ENCODE data around the gene GRID1.

Gene GRID1

DNA sequence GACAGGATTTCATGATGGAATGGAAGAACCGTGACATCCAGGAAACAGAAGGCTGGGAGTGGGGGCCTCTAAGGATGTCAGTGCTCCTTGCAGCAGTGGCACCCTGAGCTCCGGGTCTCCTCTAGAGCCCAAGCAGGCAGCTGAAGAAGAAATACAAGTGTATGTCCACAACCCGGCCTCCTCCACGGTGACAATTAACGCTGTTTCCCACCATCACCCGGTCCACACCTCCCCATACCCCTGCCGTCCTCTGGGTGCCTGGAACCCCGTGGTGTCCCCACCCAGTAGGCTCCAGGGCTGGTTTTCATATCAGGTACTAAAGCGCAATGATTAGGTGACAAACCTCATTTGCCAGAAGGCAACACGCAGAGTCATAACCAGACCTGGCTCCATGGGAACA lies 30.3 kb downstream of the GRID1 start:
- no peak for DNase-seq

DNA sequence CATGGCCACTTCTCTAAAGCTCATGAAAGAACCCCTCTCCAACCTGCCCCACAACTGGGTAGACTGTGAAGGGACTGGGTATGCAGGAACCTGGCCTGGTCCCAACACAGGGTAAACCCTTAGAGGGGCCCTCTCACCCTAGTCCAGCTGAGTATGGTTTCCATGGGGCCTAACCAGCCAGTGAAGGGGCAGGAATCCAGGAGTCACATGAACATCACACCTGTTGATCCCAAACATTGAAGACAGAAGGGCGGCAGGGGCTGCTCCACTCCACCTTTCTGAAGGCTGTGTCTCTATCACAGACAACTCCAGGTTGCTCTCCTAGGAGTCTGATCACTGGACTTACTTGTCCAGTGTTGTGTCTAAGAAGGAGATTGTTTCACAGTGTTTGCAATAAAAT lies 30.8 kb downstream of the GRID1 start:
- DNase-seq = no peak

- no peak for DNase-seq
These were observed 31.3 kb downstream of the GRID1 start for GRCh38 chr10:86335257-86335656.

- DNase-seq = no peak
These were observed 32.0 kb downstream of the GRID1 start for GRCh38 chr10:86334488-86335085.

- DNase-seq = no peak
These were observed 32.6 kb downstream of the GRID1 start for GRCh38 chr10:86333826-86334487.

- no peak for DNase-seq
These were observed 34.7 kb downstream of the GRID1 start for GRCh38 chr10:86331861-86332260.

DNA sequence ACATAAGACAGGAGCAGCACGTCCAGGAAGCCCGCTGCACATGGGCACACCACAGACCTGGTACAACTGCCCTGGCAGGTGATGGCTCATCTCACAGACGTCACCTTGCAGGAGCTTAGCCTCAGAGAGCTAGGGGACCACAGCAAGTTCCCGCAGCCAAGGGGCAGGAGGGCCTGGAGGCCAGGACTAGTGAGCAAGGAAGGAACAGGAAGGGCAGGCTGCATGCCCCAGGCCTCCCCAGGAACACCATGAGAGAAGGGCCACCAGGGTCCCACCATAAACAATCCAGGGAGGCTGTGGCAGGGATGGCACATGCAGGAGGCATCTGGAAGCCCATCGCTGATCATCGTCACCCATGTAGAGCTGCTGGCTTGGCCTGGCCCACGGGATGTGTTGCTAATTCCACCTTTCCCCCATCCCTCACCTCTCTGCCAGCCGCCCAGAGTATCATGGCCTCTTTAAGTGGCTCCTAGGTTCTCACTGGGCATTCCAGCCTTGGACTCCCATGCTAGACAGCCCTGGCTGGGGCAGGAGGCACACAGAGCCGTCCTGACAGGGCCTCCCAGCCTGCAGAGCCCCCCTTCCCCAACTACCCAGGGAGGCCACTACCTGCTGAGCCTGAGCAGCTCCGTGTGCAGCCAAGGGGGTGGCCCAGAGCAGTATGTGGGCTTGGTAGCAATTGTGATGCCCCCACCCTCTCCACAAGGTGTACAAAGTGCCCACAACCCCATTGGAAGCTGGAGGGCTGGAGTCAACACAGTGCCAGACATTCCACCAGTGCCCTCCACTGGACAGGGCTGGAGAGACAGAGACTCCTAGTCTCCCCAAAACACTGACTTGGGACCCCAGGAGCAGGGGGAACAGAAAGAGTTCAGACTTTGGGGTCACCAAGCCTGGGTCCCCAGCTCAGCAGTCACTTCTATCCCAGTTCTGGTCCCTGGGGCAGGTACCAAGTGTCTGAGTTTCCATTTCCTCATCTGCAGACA lies 35.5 kb downstream of the GRID1 start:
- no peak for DNase-seq

DNA sequence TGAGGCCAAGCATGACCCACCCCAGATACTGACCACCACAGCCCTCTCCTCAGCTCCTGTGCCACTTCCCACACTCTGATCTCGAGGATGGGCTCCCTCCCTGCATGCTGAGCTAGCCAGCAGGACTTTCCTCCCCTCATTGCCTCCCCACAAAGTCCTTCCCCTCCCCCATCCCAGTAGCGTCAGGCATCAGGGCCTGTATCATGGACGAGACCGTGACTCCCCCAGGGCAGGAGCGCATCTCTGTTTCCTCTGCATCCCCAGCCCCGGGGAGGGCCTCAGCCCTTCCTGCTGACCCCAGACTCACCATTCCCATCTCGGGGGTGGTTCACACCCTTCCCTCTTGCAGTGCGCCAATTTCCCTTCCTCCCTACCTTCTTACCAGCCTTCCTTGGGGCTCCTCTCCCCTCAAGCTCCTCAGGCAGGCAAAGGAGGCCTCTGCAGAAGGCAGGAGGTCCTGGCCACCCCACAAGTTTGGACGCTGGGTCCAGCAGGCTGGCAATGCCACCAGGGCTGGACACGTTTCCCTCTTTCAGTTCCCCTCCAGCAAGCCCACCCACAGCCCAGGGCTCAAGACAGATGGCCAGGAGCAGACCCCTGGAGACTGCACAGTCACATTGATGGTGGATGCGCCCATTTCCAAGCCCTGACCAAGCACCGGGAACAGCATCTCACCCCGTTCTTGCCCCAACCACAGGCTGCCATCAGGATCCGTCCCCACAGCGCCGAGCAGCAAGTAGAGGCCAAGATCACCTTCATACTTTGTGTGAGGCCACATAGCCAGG lies 36.5 kb downstream of the GRID1 start:
- DNase-seq = no peak

DNA sequence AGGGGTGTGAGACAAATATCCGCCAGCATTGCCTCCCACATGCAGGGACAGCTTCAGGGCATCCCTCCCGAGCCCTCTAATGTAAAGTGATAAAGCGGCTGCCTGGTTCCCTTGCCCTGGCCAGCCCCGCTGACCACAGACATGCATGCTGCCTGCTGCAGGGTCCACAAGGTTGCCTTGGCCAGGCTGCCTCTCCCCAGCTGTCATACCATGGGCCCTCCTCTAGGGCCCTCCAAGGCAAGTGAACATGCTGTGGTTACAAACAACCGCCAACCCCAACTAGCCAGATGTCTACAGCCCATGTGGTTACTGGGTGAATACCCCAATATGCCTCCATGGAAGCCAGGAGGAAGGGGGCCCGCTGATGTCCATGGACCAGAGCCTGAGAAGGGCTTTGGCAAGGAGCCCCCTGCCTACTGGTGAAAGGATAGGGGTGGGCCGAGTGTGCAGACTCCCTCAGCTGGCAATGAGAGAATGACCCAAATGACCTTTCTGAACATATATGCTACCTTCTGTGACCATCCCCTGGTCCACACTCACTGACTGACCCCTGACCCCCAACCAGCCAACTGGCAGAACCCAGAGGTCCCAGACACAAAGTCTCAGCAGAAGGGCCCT lies 37.4 kb downstream of the GRID1 start:
- no peak for DNase-seq

DNA sequence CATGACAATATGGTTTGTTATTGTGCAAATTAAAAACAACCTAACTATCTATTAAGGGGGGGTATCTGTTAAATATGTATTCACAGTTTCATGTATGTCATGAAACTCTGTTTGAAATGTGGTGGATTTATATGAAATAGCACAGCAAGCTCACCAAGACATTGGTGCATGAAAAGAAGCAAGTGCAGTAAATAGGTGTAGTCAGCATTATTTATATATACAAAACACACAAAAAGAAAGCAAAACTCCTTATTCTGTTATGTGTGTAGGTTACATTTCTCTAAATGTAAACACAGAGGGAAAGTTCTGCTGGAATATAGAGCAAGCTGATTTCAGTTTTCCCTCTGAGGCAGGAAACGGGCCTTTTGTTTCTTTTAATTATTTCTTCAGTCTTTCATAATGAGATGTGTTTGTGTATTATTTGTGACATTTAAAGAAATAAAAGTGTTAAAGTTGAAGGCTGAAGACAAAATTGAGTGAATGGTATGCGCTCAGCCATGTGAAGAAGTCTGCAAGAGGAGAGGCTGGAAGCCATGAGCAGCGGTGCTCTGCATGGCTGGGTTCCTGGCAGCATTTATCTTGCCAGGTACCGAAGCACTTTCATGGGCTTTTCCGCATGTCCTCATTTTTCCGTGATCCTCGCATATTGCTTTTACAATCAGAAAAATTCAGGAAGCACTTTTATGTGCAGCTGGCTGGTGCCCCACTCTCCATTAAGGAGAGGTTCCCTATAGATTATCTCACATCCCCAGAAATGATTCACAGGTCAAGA lies 38.5 kb downstream of the GRID1 start:
- no peak for DNase-seq

GRCh38 chr10:86325158-86325557 lies 41.4 kb downstream of the GRID1 start:
- no peak for DNase-seq

DNA sequence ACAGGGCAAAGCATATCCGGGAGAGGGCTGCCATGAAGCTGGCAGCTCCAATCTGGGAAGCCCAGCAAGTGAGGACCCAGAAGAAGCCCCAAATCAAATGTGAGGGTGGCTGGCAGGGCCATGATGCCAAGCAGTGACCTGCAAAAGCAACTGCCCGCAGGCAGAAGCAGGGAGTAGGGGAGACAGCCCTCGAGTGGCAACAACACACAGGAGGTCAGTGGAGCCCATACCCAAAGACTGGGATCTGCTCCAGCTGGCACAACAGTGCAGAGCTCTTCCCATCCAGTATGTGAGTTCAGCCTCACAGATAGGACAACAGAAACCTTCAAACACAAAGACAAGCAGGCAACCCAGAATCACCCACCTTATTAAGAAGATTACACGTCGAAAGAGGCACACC lies 45.0 kb downstream of the GRID1 start:
- DNase-seq = no peak

- DNase-seq = no peak
These were observed 46.9 kb downstream of the GRID1 start for GRCh38 chr10:86319676-86320075.

GRCh38 chr10:86317949-86318725 lies 48.5 kb downstream of the GRID1 start:
- no peak for DNase-seq

DNA sequence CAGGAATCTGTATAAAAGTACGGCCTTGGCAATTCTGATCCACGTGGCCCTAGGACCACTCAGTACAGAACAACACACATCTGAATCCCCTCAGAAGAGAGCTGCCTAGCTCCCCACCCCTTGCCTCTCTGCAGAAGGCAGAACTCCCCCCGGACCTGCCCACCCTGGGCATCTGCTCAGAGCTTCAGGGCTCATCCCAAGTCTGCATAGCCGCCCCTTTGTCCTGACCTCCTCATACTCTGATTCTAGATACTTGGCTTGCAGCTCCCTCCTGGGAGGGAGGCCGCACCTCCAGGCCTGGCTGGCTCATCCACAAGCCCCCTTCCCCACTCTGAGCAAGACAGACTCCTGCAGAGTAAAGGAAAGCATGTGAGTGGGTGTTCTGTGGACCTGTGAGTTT lies 49.6 kb downstream of the GRID1 start:
- no peak for DNase-seq

GRCh38 chr10:86316274-86316835 lies 50.2 kb downstream of the GRID1 start:
- DNase-seq = no peak

DNA sequence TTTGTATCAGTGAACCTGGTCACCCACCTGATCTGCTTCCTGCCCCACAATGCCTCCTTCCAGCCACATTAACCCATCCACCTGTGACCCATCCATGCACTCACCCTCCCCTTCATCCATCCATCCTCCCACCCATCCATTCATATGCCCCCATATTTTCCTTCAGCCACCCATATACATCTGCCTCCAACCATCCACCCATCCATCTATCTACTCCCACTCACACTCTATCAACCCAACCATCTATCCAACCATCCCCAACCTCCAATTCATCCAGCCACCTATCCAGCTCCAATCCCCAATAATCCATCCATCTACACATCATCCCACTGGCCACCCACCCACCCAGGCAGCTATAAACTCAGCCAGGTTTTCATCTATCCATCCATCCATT lies 51.0 kb downstream of the GRID1 start:
- no peak for DNase-seq

DNA sequence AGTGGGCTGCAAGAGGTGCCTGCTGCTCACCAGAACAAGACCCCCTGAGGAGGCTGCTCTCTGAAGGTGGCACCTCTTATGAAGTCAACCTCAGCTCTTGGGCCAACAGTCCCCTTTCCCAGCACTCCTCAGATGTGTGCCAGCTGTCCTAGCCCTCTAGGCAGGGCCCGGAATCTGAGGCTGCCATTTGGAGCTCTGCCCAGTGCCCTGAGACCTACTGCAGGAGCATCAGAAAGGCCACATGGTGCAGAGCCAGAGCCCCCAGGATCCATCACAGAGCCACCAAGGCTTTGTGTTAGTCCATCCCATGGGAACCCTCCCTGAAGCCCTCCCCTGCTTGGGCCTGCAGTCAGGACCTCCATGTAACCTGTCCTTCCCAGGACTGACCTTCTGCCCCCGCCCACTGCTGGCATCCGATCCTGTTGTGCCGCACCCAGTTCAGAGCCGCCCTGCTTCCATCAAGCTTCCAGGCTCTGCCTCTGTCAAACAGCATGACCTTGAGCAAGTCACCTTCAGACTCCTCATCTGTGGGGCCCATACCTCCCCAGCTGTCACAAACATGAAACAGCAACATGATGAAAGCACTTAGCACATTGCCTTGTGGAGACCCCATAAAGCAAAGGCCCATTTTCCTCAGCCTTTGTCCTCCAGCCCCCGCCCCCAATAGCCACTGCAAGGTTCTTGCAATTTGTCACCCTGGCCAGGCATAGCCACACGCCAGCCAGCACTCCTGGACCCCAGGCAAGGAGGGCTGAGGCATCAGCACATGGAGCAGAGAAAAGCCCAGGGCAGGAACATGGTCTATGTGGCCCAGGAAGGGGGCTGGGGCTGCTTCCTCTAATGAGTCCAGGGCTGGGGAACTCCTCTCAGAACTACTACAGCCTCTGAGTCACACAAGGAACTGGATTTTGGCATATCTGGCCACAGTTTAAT lies 51.7 kb downstream of the GRID1 start:
- no peak for DNase-seq

GRCh38 chr10:86313621-86314041 lies 53.0 kb downstream of the GRID1 start:
- DNase-seq = no peak
